ENCODE results near the gene PPIL4. TPM values are rescaled to one million over a fixed set of nuclear protein-coding genes. Genes with fewer than 3 reads are reported as not detected.

Gene PPIL4
- total and polyA plus RNA-seq, 7 donors, result 15.6 to 35.0 (median 31.3) TPM

DNA sequence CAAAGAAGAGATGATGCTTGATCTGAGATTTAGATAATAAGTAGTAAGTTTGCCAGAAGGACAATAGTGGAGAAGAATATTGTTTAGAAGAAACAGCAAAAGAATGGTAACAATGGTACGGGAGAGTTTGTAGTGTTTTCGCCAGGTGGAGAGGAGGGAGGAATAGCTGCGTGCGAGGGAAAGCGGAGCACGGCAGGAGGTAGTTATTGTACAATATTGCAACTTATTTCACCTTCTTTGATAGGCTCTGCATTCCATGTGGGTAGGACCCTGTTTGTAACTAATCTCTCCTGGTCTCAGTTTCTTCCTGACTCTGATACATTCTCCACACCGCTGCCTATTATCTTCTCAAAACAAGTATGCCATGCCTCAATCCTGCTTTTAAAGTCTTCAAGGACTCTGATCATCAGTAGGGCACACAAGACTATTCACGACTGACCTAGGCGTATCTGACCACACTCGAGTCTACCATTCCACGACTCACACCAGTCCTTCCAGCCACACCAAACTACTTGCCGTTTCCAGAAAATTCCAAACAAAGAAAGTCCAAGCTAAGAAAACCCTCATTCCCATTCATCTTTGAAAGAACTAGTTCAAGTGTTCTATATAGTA, 1.1 kb downstream of the PPIL4 start:
- Histone ChIP-seq H3K36me3 (peaks cover 0 to 13% (median 9%) of the 10 kb centered on the region in 4 donors), H3K27me3 (no peaks in the 10 kb centered on the region), H3K9me3 (no peaks in the 10 kb centered on the region), H3K4me3 (peak overlapping the region; percentile 78 to 99 (median 88)), H3K4me1 (peaks cover 0 to 31% (median 23%) of the 10 kb centered on the region in 4 donors), H3K27ac (peak overlapping the region; percentile 94 to 99 (median 98))
- WGBS, 2 donors, result 8 to 31% methylated on average over 12 of the region's 12 CpGs
- TF ChIP-seq EP300 (IDR thresholded peaks at IDR 0.05) (no peak), POLR2A (IDR thresholded peaks at IDR 0.05) (no peak), POLR2AphosphoS5 (IDR thresholded peaks at IDR 0.05) (no peak)
- TF ChIP-seq, protein P1, sequence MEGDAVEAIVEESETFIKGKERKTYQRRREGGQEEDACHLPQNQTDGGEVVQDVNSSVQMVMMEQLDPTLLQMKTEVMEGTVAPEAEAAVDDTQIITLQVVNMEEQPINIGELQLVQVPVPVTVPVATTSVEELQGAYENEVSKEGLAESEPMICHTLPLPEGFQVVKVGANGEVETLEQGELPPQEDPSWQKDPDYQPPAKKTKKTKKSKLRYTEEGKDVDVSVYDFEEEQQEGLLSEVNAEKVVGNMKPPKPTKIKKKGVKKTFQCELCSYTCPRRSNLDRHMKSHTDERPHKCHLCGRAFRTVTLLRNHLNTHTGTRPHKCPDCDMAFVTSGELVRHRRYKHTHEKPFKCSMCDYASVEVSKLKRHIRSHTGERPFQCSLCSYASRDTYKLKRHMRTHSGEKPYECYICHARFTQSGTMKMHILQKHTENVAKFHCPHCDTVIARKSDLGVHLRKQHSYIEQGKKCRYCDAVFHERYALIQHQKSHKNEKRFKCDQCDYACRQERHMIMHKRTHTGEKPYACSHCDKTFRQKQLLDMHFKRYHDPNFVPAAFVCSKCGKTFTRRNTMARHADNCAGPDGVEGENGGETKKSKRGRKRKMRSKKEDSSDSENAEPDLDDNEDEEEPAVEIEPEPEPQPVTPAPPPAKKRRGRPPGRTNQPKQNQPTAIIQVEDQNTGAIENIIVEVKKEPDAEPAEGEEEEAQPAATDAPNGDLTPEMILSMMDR (IDR thresholded peaks at IDR 0.05), result no peak
- intact Hi-C loops (cut with DNase I), result loop anchor here (2.0 to 10.0 kb wide), 3 partner anchors 22 to 380 kb away; partner anchors contain the start of genes GINM1, KATNA1 and RAET1G
- DNase-seq, result no peak

DNA sequence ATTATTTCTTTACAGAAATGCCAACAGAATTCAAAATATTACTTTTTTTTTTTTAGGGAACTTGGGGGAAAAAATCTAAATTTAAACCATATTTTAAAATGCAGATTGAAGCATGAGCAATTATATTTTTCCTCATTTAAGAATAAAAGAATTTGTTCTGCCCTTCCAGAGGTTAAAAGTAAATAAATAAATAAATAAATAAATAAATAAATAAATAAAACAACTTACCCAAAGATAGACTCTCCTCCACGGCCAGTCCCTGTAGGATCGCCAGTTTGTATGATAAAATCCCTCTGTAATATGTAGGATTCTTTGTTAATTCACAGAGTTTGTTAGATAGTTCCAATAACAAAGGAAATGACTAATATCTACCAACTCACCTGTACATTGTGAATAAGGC, 4.7 kb downstream of the PPIL4 start:
- Histone ChIP-seq H3K9me3 (no peaks in the 10 kb centered on the region), H3K36me3 (peaks cover 5 to 49% (median 30%) of the 10 kb centered on the region in 4 donors), H3K4me1 (peaks cover 0 to 27% (median 18%) of the 10 kb centered on the region in 4 donors), H3K4me3 (no peak overlapping the region), H3K27ac (no peak overlapping the region), H3K27me3 (no peaks in the 10 kb centered on the region)
- TF ChIP-seq EP300 (IDR thresholded peaks at IDR 0.05), result no peak
- no peak for TF ChIP-seq POLR2A (IDR thresholded peaks at IDR 0.05)
- TF ChIP-seq POLR2AphosphoS5 (IDR thresholded peaks at IDR 0.05), result no peak
- TF ChIP-seq, protein P1 (IDR thresholded peaks at IDR 0.05), result no peak
- 93 to 95% methylated on average over 2 of the region's 2 CpGs for WGBS, 2 donors
- intact Hi-C loops (cut with DNase I), result loop anchor here (10.0 kb wide), 1 partner anchor 384 kb away; the partner anchor contains the start of gene RAET1G
- no peak for DNase-seq

DNA sequence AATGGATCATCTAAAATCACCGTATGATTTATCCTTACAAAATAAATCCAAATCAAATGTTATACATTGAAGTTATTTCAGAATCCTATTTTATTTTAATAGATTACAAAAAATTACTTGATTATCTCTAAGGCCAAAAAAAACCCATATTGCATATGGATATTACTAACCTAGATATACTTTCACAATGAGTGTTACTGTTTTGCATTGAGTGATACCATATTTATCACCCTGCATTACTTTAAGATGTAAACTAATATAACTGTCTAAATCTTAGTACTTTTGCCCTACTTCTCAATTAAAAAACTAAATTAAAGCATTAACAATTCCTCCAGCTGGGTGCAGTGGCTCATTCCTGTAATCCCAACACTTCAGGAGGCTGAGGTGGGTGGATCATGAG, 11.1 kb downstream of the PPIL4 start:
- H3K36me3 ChIP-seq, result peaks cover 23 to 100% (median 50%) of the 10 kb centered on the region in 4 donors
- no peaks in the 10 kb centered on the region for H3K27me3 ChIP-seq
- intact Hi-C loops (cut with DNase I), result no loop called here
- H3K4me3 ChIP-seq, result no peak overlapping the region
- no peak for DNase-seq
- H3K4me1 ChIP-seq, result no peaks in the 10 kb centered on the region
- no peak overlapping the region for H3K27ac ChIP-seq
- TF ChIP-seq POLR2A (IDR thresholded peaks at IDR 0.05) (no peak), POLR2AphosphoS5 (IDR thresholded peaks at IDR 0.05) (no peak), EP300 (IDR thresholded peaks at IDR 0.05) (no peak)
- TF ChIP-seq, protein P1 (IDR thresholded peaks at IDR 0.05), result no peak
- H3K9me3 ChIP-seq, result no peaks in the 10 kb centered on the region
- 95 to 97% methylated on average over 1 of the region's 1 CpG for WGBS, 2 donors

DNA sequence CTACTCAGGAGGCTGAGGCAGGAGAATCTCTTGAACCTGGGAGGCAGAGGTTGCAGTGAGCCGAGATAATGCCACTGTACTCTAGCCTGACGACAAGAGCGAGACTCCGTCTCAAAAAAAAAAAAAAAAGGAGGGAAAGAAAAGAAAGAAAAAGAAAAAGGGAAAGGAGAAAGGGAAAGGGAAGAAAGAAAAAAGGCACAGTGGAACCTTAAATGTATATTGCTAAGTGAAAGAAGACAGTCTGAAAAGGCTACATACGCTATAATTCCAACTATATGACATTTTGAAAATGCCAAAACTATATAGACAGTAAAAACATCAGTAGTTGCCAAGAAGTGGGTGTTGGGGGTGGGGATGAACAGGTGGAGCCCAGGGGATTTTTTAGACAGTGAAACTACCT, 16.2 kb downstream of the PPIL4 start:
- H3K4me3 ChIP-seq, result no peak overlapping the region
- H3K27me3 ChIP-seq, result no peaks in the 10 kb centered on the region
- TF ChIP-seq POLR2A (IDR thresholded peaks at IDR 0.05) (no peak), EP300 (IDR thresholded peaks at IDR 0.05) (no peak)
- no peak overlapping the region for H3K27ac ChIP-seq
- H3K9me3 ChIP-seq, result no peaks in the 10 kb centered on the region
- H3K36me3 ChIP-seq, result peaks cover 14 to 99% (median 37%) of the 10 kb centered on the region in 4 donors
- H3K4me1 ChIP-seq, result no peaks in the 10 kb centered on the region
- no peak for DNase-seq
- 95 to 98% methylated on average over 5 of the region's 5 CpGs for WGBS, 2 donors
- intact Hi-C loops (cut with DNase I), result no loop called here

DNA sequence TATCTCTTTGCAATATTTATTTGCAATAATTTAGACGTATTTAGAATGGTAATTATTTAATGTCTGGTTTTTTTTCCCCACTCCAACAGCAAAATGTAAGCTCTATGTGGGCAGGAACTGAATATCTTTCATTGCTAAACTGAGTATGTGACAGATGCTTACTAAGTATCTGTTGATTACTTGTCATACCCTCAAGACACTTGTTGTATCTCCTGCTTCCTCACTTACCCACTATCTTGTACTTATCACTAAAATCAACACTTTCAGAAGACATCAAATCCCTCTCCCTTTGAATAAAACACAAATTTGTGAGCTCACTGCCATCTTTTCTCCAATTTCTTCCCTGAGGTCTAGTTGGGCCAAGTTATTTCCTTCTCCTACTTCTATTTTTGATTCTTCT, 30.3 kb downstream of the PPIL4 start:
- no peak overlapping the region for H3K4me3 ChIP-seq
- TF ChIP-seq, protein P1 (IDR thresholded peaks at IDR 0.05), result no peak
- TF ChIP-seq EP300 (IDR thresholded peaks at IDR 0.05), result no peak
- TF ChIP-seq POLR2AphosphoS5 (IDR thresholded peaks at IDR 0.05), result no peak
- TF ChIP-seq POLR2A (IDR thresholded peaks at IDR 0.05), result no peak
- H3K27me3 ChIP-seq, result no peaks in the 10 kb centered on the region
- peaks cover 0 to 62% (median 6%) of the 10 kb centered on the region in 4 donors for H3K36me3 ChIP-seq
- H3K4me1 ChIP-seq, result peaks cover 0 to 3% (median 0%) of the 10 kb centered on the region in 4 donors
- H3K27ac ChIP-seq, result no peak overlapping the region
- no peaks in the 10 kb centered on the region for H3K9me3 ChIP-seq
- DNase-seq, result no peak
- intact Hi-C loops (cut with DNase I), result loop anchor here (5.0 kb wide), 2 partner anchors 63 to 433 kb away; no protein-coding TSS in a partner anchor
- WGBS, 2 donors, result 94 to 97% methylated on average over 1 of the region's 1 CpG

Data from sigmoid colon (tissue), 7 donors.